Activated T-cell treated with anti-CD3 and anti-CD28 coated beads, Interleukin-2, amount 50 U/mL, for 1 hour (primary cell): ENCODE data around the gene CCNQ.

Experiments
- DNase-seq: peaks from one replicate; pipeline ENCODE4 v3.0.0-alpha.2; 2020

The CCNQ gene

GRCh38 chrX:153595859-153596857, 2.8 kb downstream of the CCNQ start:
- no peak for DNase-seq

GRCh38 chrX:153595387-153595786, 3.6 kb downstream of the CCNQ start:
- DNase-seq = no peak

- DNase-seq = no peak
These were observed 5.0 kb downstream of the CCNQ start for GRCh38 chrX:153593811-153594500.

DNA sequence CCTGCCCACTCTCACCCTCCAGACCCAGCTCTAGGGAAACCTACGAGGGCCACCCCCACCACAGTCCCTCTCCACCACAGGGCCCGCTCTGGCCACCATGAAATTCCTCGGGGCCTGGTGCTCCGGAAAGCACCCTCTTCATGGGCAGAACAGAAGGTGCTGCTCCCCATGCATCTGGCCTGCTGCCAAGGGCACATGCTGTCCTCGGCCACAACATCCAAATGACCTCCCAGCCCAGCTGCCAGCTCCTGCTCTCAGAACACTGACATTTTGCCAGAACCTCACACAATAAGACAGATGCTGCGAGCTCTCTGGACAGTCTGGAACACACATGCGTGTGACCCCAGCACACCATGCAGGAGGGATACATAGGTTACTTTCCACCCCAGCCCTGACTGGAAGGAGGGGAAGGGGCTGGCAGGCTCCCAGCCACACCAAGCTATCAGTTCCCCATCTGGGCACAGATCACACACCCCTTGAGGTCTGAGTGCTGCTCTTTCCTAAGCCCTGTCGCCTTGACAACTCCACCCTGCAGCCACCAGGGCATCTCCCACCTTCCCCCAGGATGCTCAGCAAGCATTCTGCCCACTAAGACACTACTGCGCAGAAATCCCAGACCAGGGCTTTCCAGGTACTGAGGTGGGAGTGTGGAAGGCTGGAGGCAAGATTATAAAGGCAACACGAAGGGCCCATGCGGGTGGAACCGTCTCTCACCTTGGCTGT, 5.8 kb downstream of the CCNQ start:
- no peak for DNase-seq

DNA sequence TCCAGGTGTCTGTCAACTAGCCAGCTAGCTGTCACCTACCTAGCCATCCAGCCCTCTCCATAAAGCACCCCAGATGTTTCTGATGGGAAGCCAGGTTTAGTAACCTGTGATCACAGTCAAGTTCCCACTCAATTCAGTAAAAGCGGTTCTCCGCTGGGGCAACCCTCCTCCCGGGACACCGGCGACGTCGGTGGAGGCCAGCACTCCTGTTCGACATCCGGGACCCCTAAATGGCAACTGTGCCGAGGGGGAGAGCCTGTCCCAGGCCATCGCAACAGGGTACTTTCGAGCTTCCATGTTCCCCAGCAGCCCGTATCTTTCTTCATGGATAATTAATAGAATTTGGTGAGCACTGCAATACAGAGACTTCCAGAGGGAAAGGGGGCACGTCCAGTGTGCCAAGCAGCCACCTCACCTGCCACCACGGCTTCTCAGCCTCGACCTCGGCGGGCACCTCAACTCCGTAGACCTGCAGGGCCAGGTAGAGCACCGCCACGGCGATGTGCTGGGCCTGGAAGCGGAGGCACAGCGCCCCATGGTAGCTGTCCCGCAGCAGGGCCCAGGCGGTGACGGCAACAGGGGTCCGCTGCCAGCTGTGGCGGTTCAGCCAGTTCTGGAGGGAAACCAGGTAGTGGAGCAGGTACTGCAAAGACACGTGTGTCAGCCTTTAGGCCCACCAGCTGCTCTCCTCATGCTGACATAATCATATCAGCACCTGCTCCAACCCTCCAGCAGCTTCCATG, 6.7 kb downstream of the CCNQ start:
- no peak for DNase-seq

DNA sequence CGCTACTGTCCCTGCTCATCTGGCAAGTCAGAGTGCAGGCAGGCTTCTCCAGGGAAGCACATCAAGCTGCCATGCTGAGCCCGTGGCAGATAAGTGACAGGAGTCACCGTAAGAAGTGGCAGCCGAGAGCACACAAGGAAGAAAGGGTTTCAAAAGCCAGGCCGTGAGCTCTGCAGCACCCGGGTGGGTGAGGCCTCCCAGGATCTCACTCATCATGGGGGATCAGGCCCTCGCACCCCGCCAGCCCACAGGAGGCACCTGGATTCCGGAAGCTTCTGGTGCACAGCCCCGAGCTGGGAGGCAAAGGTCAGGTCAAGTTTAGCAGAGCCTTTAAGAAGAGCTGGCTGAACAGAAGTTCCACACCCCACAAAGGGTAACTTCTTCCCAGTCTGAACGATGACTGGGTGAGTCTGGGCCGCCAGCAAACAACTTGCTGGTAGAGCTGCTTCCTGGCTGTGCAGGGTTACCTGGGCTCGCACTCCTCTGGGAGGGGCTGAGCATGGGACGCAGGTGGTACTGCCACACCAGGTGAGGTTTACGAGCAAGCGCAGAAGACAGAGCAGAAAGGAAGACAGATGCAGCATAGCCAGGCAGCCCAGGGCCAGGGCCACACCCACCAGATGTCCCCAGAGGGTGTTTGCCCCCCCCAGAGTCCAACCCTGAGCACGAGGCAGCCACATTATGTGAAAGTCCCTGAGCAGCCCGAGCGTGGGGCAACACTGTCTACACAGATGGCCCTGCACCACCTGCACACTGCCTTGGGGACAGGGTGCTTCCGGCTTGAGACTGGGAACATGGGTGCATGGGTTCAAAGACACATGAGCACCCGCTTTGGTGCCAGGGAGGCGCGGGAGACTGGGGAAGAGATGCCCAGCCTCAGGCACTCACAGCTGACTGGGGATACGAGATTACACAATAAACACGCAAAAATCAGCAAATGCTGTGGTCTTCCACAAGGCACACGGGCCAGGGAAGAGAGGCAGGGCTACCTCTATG, 7.7 kb downstream of the CCNQ start:
- no peak for DNase-seq

GRCh38 chrX:153588782-153589446, 10.0 kb downstream of the CCNQ start:
- DNase-seq = no peak

DNA sequence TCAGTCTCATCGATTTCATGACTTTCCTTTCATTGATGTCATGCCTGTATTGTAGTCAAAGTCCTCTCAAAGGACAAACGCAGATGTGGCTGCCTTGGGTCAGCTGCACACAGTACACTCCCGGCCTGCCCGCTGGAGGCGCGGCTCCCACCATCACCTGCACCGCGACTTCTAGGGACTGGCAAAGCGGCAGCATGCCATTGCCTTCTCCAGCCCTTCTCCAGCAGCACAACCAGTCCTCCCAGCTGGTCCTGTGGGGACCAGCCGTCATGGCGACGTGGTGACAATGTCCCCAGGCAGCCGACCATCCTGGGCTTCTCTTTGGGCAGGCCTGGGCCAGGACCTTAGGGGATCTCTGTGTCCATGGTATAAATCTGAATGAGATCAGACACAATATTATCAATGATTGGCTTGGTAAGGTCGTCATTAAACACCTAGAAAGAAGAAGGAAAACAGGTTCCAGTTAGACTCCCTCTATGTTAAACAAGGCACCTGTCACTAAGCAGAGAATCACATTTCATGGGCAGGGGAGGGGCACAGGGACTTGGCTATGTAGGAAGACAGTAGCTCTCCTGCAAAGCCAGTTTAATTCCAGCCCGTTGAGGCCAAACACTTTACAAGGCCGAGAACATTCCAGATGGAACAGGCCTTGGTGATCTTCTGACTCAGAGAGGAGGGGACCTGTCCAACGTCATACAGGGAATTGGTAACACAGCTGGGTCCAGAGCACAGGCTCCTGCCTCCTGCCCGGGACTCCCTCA, 10.7 kb downstream of the CCNQ start:
- DNase-seq = no peak

DNA sequence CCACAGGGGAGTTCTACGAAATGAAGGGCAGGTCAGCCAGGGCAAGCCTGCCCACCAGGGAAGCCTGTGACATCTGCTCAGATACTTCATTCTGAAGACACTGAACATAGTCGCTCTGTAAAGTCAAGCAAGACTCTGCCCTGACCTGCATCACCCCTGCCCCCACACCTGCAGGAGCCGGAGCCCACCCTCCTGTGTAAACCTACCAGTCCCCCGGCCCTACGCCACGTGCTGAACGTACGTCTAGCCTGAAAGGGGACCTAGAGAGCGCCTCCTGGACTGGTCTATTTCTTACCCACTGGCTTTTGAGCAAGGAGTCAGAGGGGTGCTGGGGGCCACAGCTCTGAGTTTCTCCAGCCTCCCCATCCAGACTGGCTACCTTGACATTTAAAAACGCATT, 11.6 kb downstream of the CCNQ start:
- no peak for DNase-seq

DNA sequence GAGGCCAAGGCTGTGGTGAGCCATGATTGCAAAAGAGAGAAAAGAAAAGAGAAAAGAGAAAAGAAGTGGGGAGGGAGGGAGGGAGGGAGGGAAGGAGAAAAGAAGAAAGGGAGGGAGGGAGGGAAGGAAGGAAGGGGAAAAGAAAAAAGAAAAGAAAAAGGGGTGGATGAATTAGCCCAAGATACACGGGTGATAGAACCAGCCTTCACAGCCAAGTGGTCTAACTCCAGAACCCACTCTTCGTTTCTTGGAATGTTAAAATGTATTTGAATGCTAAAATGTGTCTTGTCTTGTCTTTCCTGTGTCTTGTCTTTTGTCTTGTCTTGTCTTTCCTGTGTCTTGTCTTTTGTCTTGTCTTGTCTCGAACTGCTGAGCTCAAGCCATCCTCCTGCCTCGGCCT, 13.1 kb downstream of the CCNQ start:
- DNase-seq = no peak

GRCh38 chrX:153583433-153583832, 15.5 kb downstream of the CCNQ start:
- no peak for DNase-seq

GRCh38 chrX:153582896-153583295, 16.0 kb downstream of the CCNQ start:
- peak; percentile 58 for DNase-seq

- no peak for DNase-seq
These were observed 18.1 kb downstream of the CCNQ start for GRCh38 chrX:153580700-153581386.

DNA sequence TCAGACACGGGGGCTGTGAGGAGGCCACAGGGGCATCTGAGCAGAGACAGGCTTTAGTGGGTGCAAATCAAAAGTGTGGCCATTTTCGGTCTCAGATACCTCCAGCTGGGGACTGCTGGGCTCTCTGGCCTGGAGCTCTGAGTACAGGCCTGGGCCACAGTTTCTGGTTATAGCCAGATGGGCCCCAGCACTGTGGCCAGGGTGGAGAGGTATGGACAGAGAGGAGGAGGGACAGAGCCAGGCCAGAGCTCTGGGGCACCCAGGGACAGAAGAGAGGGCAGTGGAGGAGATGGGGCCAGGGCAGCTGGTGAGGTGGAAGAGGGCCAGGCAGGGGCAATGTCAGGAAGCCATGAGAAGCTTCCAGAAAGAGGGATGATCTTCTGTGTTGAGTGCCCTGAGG, 20.1 kb downstream of the CCNQ start:
- DNase-seq = no peak

- no peak for DNase-seq
These were observed 20.6 kb downstream of the CCNQ start for GRCh38 chrX:153578200-153578835.

DNA sequence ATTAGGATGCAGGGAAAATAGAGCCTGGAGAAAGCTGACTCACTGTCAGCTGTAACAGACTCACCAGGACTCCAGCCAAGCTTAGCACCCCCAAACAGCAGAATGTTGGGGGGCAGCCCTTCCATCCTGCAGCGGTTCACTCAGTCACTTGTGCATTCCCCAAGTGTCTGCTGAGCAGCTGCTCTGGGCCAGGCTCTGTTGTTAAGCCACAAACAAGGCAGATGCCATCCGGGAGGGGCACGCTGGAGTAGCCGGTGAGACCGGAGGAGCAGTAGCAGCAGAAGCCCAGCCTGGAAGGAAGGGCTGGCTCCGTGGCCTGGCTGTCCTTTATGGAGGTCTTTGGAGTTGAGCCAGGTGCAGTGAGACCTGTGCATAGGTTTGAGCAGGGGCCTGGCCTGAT, 22.0 kb downstream of the CCNQ start:
- DNase-seq = no peak

DNA sequence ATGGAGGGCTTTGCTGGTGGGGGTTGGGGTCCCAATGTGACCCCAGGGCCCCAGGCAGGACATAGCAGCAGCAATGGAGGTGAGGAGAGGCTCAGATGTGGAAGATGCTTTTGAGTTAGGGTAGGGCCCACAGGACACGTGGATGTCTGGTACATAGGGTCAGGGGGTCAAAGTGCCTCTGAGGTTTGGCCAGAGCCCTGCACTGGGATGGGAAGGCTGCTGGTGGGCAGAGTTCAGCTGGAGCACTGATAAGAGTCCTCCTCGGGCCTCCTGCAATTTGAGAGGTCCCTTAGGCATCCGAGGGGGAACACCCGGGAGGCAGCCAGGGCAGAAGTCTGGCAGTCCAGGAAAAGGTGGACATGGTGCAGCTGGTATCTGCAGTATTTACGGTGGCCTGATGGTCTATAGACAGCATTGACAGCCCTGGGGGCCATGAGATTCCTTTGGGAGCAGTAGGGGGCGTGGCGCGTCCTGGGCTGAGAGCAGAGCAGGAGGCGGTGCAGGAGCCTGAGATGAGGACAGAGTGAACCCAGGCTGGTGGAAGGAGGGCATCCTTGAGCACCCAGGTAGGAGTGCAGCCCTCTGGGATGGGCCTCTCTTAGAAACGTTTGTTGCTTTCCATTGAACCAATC, 22.6 kb downstream of the CCNQ start:
- no peak for DNase-seq

GRCh38 chrX:153573984-153574383, 25.0 kb downstream of the CCNQ start:
- no peak for DNase-seq
